CD14-positive monocyte (primary cell): ENCODE data around the gene EEF1A1. TPM values are rescaled to one million over a fixed set of nuclear protein-coding genes. Genes with fewer than 3 reads are reported as not detected.
"Not testable (repeated sequence)": the region's sequence is repeated elsewhere in the genome, so short reads cannot be mapped to it uniquely, and the experiment has no call there.

ENCODE experiments used
- DNase-seq, 3 donors: peaks; one replicate each; pipeline ENCODE4 v3.0.0-alpha.2; 2011 to 2022
- H2AFZ ChIP-seq: 2 replicates; pipeline ENCODE4 v1.6.0; 2012; ENCODE audit warnings: mild to moderate bottlenecking, low read depth, low read length, inconsistent platforms; ENCODE audit not compliant: insufficient read depth, poor library complexity, severe bottlenecking
- H3K27ac ChIP-seq, 2 donors: 1 replicate in 1 of 2; 2 replicates in 1 of 2; pipeline ENCODE4 v1.5.1; 2012 to 2013; ENCODE audit warnings: low read length in 2 of 2, control low read depth in 1 of 2, inconsistent platforms in 1 of 2, low read depth in 1 of 2, mild to moderate bottlenecking in 1 of 2
- H3K27me3 ChIP-seq, 2 donors: one replicate each; pipeline versions ENCODE4 v1.6.0 to v1.6.1; 2011 to 2013; ENCODE audit warnings: low read length in 2 of 2; ENCODE audit not compliant: control insufficient read depth in 2 of 2, insufficient read depth in 2 of 2
- H3K36me3 ChIP-seq, 2 donors: replicated peaks in 1 of 2; 1 replicate in 1 of 2; 2 replicates in 1 of 2; pipeline versions ENCODE4 v1.5.1 to v1.6.1; 2012 to 2013; ENCODE audit warnings: low read length in 2 of 2, control low read depth in 1 of 2, inconsistent platforms in 1 of 2, mild to moderate bottlenecking in 1 of 2; ENCODE audit not compliant: insufficient read depth in 2 of 2, control insufficient read depth in 1 of 2
- H3K4me1 ChIP-seq, 2 donors: 1 replicate in 1 of 2; 2 replicates in 1 of 2; pipeline versions ENCODE4 v1.5.1 to v1.6.1; 2012 to 2013; ENCODE audit warnings: low read length in 2 of 2, control low read depth in 1 of 2, inconsistent platforms in 1 of 2, mild to moderate bottlenecking in 1 of 2, moderate library complexity in 1 of 2; ENCODE audit not compliant: insufficient read depth in 2 of 2, control insufficient read depth in 1 of 2
- H3K4me2 ChIP-seq: replicated peaks from 2 replicates; pipeline ENCODE3; 2012; ENCODE audit warnings: low read length, moderate library complexity, mild to moderate bottlenecking; ENCODE audit not compliant: poor library complexity, severe bottlenecking; ENCODE audit errors: extremely low read depth
- H3K4me3 ChIP-seq, 3 experiments: fragments of 200-600 bp in 1 of 3; sonication (generic) in 1 of 3; replicated peaks in 1 of 3; 1 replicate in 2 of 3; 2 replicates in 1 of 3; pipeline ENCODE4 v1.5.1; 2011 to 2013; ENCODE audit warnings: low read length in 3 of 3, mild to moderate bottlenecking in 3 of 3, control low read depth in 2 of 3, low read depth in 2 of 3, inconsistent platforms in 1 of 3, moderate library complexity in 1 of 3
- H3K79me2 ChIP-seq: 2 replicates; pipeline ENCODE4 v1.6.0; 2012; ENCODE audit warnings: mild to moderate bottlenecking, control low read depth, inconsistent platforms, low read length, moderate library complexity; ENCODE audit not compliant: insufficient read depth
- H3K9ac ChIP-seq: 2 replicates; pipeline ENCODE4 v1.6.0; 2017; ENCODE audit warnings: low read length, mild to moderate bottlenecking; ENCODE audit not compliant: insufficient read depth, poor library complexity, severe bottlenecking
- H3K9me3 ChIP-seq, 2 donors: replicated peaks in 1 of 2; 1 replicate in 1 of 2; 2 replicates in 1 of 2; pipeline versions ENCODE4 v1.5.1 to v1.6.1; 2012 to 2013; ENCODE audit warnings: low read length in 2 of 2, control low read depth in 1 of 2; ENCODE audit not compliant: control insufficient read depth in 1 of 2, insufficient read depth in 1 of 2
- H4K20me1 ChIP-seq: 2 replicates; pipeline ENCODE4 v1.6.0; 2012; ENCODE audit warnings: mild to moderate bottlenecking, low read length, control low read depth, moderate library complexity; ENCODE audit not compliant: insufficient read depth
- H3K27ac Mint-ChIP-seq, 7 donors: one replicate each; pipeline ENCODE4 v1.8.0; 2020; ENCODE audit warnings: mild to moderate bottlenecking in 7 of 7, mixed read lengths in 7 of 7, moderate library complexity in 6 of 7, inconsistent platforms in 2 of 7
- H3K27me3 Mint-ChIP-seq, 3 donors: one replicate each; pipeline ENCODE4 v1.8.0; 2021 to 2022; ENCODE audit warnings: low read depth in 3 of 3, mild to moderate bottlenecking in 3 of 3, mixed read lengths in 3 of 3, moderate library complexity in 3 of 3, inconsistent platforms in 1 of 3
- H3K36me3 Mint-ChIP-seq, 2 donors: one replicate each; pipeline ENCODE4 v1.8.0; 2020; ENCODE audit warnings: mixed read lengths in 2 of 2, inconsistent platforms in 1 of 2, mild to moderate bottlenecking in 1 of 2
- H3K4me1 Mint-ChIP-seq: one replicate; pipeline ENCODE4 v1.8.0; 2020; ENCODE audit warnings: mild to moderate bottlenecking, mixed read lengths
- H3K4me3 Mint-ChIP-seq, 2 donors: one replicate each; pipeline ENCODE4 v1.8.0; 2020; ENCODE audit warnings: mild to moderate bottlenecking in 2 of 2, mixed read lengths in 2 of 2, moderate library complexity in 1 of 2
- H3K9me3 Mint-ChIP-seq, 7 donors: one replicate each; pipeline ENCODE4 v1.8.0; 2020 to 2022; ENCODE audit warnings: mixed read lengths in 7 of 7, mild to moderate bottlenecking in 6 of 7, moderate library complexity in 6 of 7, inconsistent platforms in 2 of 7
- CTCF ChIP-seq: fragments of 200-600 bp; IDR thresholded peaks from one replicate; pipeline ENCODE4 v1.8.0; 2022; ENCODE audit warnings: antibody characterized with exemption, mild to moderate bottlenecking
- WGBS: methylation state at CpG from one replicate; pipeline ENCODE4 v1.1.5; 2013; ENCODE audit warnings: missing lambda C conversion rate; ENCODE audit not compliant: insufficient coverage; 5-methylcytosine and 5-hydroxymethylcytosine counted together
- intact Hi-C, 2 donors: fragments of 100-400 bp; cut with micrococcal nuclease; formaldehyde crosslinking; loops; one replicate each; pipeline versions ENCODE4 v1.15.0 to v1.15.1; 2023
- polyA plus RNA-seq, 3 donors: library from polyadenylated mRNA; depleted of rRNA in 1 of 3; unstranded in 2 of 3; stranded (reverse) in 1 of 3; fragments of 300-500 nt in 2 of 3; fragments of >200 nt in 1 of 3; fragmentation: Illumina TruSeq in 2 of 3; gene quantifications; 1 replicate in 2 of 3; 2 replicates in 1 of 3; pipeline ENCODE4 v1.2.3, GENCODE V29; 2012 to 2021

Gene EEF1A1
- polyA plus RNA-seq, 3 donors: 5,292 to 7,368 (median 5,586) TPM

- Mint-ChIP-seq H3K4me3 (no peak overlapping the region), H3K9me3 (no peaks in the 10 kb centered on the region), H3K4me1 (peaks cover 11% of the 10 kb centered on the region), H3K27me3 (peaks cover 0 to 1% (median 0%) of the 10 kb centered on the region in 3 donors), H3K27ac (no peak overlapping the region), H3K36me3 (no peaks in the 10 kb centered on the region)
- no peak overlapping the region for H3K4me2 ChIP-seq
- H3K79me2 ChIP-seq: no peaks in the 10 kb centered on the region
- no peaks in the 10 kb centered on the region for H4K20me1 ChIP-seq
- no peaks in the 10 kb centered on the region for H3K9me3 ChIP-seq
- TF ChIP-seq CTCF: no peak
- H3K4me1 ChIP-seq: peaks cover 0 to 5% of the 10 kb centered on the region in 2 donors
- no peak overlapping the region for H3K27ac ChIP-seq
- H3K27me3 ChIP-seq: no peaks in the 10 kb centered on the region
- H2AFZ ChIP-seq: no peak overlapping the region
- no CpG with 5 or more reads among the region's 1 CpG for WGBS
- no peaks in the 10 kb centered on the region for H3K36me3 ChIP-seq
- H3K9ac ChIP-seq: no peak overlapping the region
- no peak overlapping the region for H3K4me3 ChIP-seq
- intact Hi-C loops: no loop called here
- DNase-seq: no peak
Observed at GRCh38 chr6:73547036-73547435, 26.2 kb upstream of the EEF1A1 start.

- Mint-ChIP-seq H3K27me3 (peaks cover 0 to 1% (median 0%) of the 10 kb centered on the region in 3 donors), H3K4me1 (peaks cover 11% of the 10 kb centered on the region), H3K9me3 (no peaks in the 10 kb centered on the region), H3K27ac (no peak overlapping the region), H3K36me3 (no peaks in the 10 kb centered on the region), H3K4me3 (no peak overlapping the region)
- H3K27ac ChIP-seq: no peak overlapping the region
- no peak overlapping the region for H3K4me2 ChIP-seq
- H3K9ac ChIP-seq: no peak overlapping the region
- no peaks in the 10 kb centered on the region for H3K36me3 ChIP-seq
- no CpG with 5 or more reads among the region's 5 CpGs for WGBS
- no peaks in the 10 kb centered on the region for H3K79me2 ChIP-seq
- H3K4me3 ChIP-seq: no peak overlapping the region
- no peaks in the 10 kb centered on the region for H3K9me3 ChIP-seq
- H2AFZ ChIP-seq: no peak overlapping the region
- TF ChIP-seq CTCF: no peak
- H4K20me1 ChIP-seq: no peaks in the 10 kb centered on the region
- intact Hi-C loops: no loop called here
- no peak for DNase-seq
- no peaks in the 10 kb centered on the region for H3K27me3 ChIP-seq
- H3K4me1 ChIP-seq: peaks cover 0 to 5% of the 10 kb centered on the region in 2 donors
Observed at GRCh38 chr6:73542891-73543290, 22.1 kb upstream of the EEF1A1 start.

GRCh38 chr6:73542481-73542880 is 21.6 kb upstream of the EEF1A1 start:
- H4K20me1 ChIP-seq, H3K4me3 Mint-ChIP-seq, H2AFZ ChIP-seq, H3K27ac ChIP-seq, H3K4me2 ChIP-seq, H3K36me3 ChIP-seq, DNase-seq, H3K27me3 ChIP-seq, H3K4me1 ChIP-seq, H3K4me3 ChIP-seq, intact Hi-C loops, H3K9ac ChIP-seq, H3K9me3 ChIP-seq, H3K27me3 Mint-ChIP-seq, H3K79me2 ChIP-seq, H3K9me3 Mint-ChIP-seq, H3K36me3 Mint-ChIP-seq, H3K27ac Mint-ChIP-seq: not testable (repeated sequence)
- WGBS: 100% methylated on average over 2 of the region's 3 CpGs
- H3K4me1 Mint-ChIP-seq: peaks cover 11% of the 10 kb centered on the region
